Fibroblast of mammary gland (primary cell): ENCODE results near the gene MYCBP2.

Experiments
- DNase-seq: peaks from one replicate; pipeline ENCODE4 v3.0.0-alpha.2; 2010; ENCODE audit warnings: low read depth
- H3K4me3 ChIP-seq: 2 replicates; pipeline ENCODE4 v1.5.1; 2011; ENCODE audit warnings: low read depth, mild to moderate bottlenecking, low read length, moderate library complexity; ENCODE audit not compliant: control insufficient read depth
- CTCF ChIP-seq: conservative IDR thresholded peaks from 2 replicates; pipeline ENCODE4 v1.5.1; 2011; ENCODE audit warnings: low read depth, low read length, inconsistent platforms; ENCODE audit not compliant: control insufficient read depth, insufficient read depth

MYCBP2 gene

GRCh38 chr13:77067519-77067918 is 259.4 kb downstream of the MYCBP2 start:
- no peak for DNase-seq
- no peak for TF ChIP-seq CTCF
- no peak overlapping the region for H3K4me3 ChIP-seq

- no peak for TF ChIP-seq CTCF
- no peak overlapping the region for H3K4me3 ChIP-seq
- no peak for DNase-seq
These were observed 261.3 kb downstream of the MYCBP2 start for GRCh38 chr13:77065461-77066147.

- no peak overlapping the region for H3K4me3 ChIP-seq
- peak; percentile 25 for DNase-seq
These were observed 264.8 kb downstream of the MYCBP2 start for GRCh38 chr13:77062097-77062496.

GRCh38 chr13:77061362-77061761 is 265.5 kb downstream of the MYCBP2 start:
- DNase-seq = no peak
- no peak for TF ChIP-seq CTCF
- no peak overlapping the region for H3K4me3 ChIP-seq

More at GRCh38 chr13:77062097-77062496, 264.8 kb downstream of the MYCBP2 start:
- TF ChIP-seq CTCF = no peak

GRCh38 chr13:77056886-77057285 is 270.0 kb downstream of the MYCBP2 start:
- no peak overlapping the region for H3K4me3 ChIP-seq
- no peak for DNase-seq
- no peak for TF ChIP-seq CTCF

GRCh38 chr13:77056382-77056781 is 270.5 kb downstream of the MYCBP2 start:
- DNase-seq = no peak
- no peak overlapping the region for H3K4me3 ChIP-seq
- TF ChIP-seq CTCF = no peak
